Effector CD8-positive, alpha-beta T cell (primary cell): ENCODE data around the gene LYRM4.
A peak's percentile ranks its signal among the peaks of the same experiment; 100 is the strongest.

Experiments used
- DNase-seq: peaks from one replicate; lab custom pipeline; 2025; lab: John Stamatoyannopoulos, UW
- total RNA-seq, 4 experiments: gene quantifications; one replicate each; lab custom pipeline; 2026; lab: John Stamatoyannopoulos, UW

Gene LYRM4
- total RNA-seq: 9.0 to 21.8 (median 9.3) reads per million in 4 experiments

- peak; percentile 85 for DNase-seq
Observed at GRCh38 chr6:5260661-5261544, at the start of gene LYRM4, which contains the start of gene FARS2. LYRM4 (minus strand) TSS chr6:5260950; CDS start chr6:5260733, 217 bp downstream. FARS2 (plus strand) TSS chr6:5261513.

GRCh38 chr6:5308066-5308465, 47.3 kb upstream of the LYRM4 start:
- DNase-seq: no peak

GRCh38 chr6:5307058-5307457, 46.3 kb upstream of the LYRM4 start:
- DNase-seq: no peak

- DNase-seq: no peak
Observed at GRCh38 chr6:5305968-5306626, 45.3 kb upstream of the LYRM4 start.

GRCh38 chr6:5303682-5304081, 42.9 kb upstream of the LYRM4 start:
- no peak for DNase-seq

- peak; percentile 14 for DNase-seq
Observed at GRCh38 chr6:5302995-5303622, 42.4 kb upstream of the LYRM4 start.

GRCh38 chr6:5302220-5302946, 41.6 kb upstream of the LYRM4 start:
- DNase-seq: no peak

GRCh38 chr6:5300206-5300764, 39.5 kb upstream of the LYRM4 start:
- no peak for DNase-seq

- DNase-seq: no peak
Observed at GRCh38 chr6:5295623-5296022, 34.9 kb upstream of the LYRM4 start.

GRCh38 chr6:5294392-5295211, 33.9 kb upstream of the LYRM4 start:
- no peak for DNase-seq

GRCh38 chr6:5293692-5294091, 32.9 kb upstream of the LYRM4 start:
- DNase-seq: no peak

GRCh38 chr6:5292154-5292553, 31.4 kb upstream of the LYRM4 start:
- no peak for DNase-seq

- DNase-seq: no peak
Observed at GRCh38 chr6:5290500-5290899, 29.8 kb upstream of the LYRM4 start.

- no peak for DNase-seq
Observed at GRCh38 chr6:5290097-5290496, 29.3 kb upstream of the LYRM4 start.

- DNase-seq: no peak
Observed at GRCh38 chr6:5287966-5288297, 27.2 kb upstream of the LYRM4 start.

GRCh38 chr6:5287205-5287965, 26.6 kb upstream of the LYRM4 start:
- no peak for DNase-seq

- no peak for DNase-seq
Observed at GRCh38 chr6:5286780-5287179, 26.0 kb upstream of the LYRM4 start.

- DNase-seq: no peak
Observed at GRCh38 chr6:5285526-5285925, 24.8 kb upstream of the LYRM4 start.

- no peak for DNase-seq
Observed at GRCh38 chr6:5285081-5285480, 24.3 kb upstream of the LYRM4 start.

GRCh38 chr6:5282191-5282623, 21.5 kb upstream of the LYRM4 start:
- no peak for DNase-seq
